Hematopoietic multipotent progenitor cell (in vitro differentiated cells): ENCODE results near the gene POLR2E. TPM values are rescaled to one million over a fixed set of nuclear protein-coding genes. Genes with fewer than 3 reads are reported as not detected.
"Not testable (repeated sequence)": the region's sequence is repeated elsewhere in the genome, so short reads cannot be mapped to it uniquely, and the experiment has no call there.

Experiments
- DNase-seq, 3 donors: peaks; one replicate each; pipeline ENCODE4 v3.0.0-alpha.2; 2011 to 2015; ENCODE audit warnings: low read depth in 2 of 3, low spot score in 2 of 3
- total RNA-seq: library from RNA; depleted of rRNA; stranded (reverse); fragments of >200 nt; gene quantifications from one replicate; pipeline ENCODE4 v1.2.3, GENCODE V29; 2012

Gene POLR2E
- total RNA-seq: 107 TPM

DNA sequence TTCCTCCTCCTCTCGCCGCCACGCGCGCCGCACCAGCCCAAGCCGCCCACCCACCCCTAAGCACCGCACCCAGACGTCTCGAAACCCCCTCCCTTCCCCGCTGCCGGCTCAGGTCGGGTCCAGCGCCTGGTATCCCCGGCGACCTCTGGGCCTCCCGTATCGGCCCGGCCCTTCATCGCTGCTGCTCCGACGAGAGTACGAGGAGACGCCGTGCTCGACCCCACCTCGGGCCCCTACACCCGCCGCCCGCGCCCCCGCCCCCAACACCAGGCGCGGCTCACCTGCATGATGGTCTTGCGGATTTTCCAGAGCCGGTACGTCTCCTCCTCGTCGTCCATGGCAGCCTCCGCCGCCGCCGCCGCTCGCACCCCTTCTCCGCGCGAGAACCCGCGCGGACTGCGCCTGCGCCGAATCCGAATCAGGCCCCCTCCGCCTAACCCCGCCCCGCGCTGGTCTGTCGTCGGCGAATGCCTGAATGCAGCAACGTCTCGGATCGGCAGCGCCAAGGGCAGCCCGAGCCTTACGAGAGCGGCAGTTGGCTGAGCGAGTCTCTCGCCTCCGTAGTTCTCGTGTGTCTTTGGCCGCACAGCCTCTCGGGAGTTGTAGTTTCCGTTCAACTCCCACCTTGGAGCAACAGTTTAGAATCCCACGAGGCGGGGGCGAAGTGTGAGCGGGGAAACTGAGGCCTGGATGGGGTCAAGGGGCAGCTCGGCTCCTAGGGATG lies at the start of gene POLR2E:
Gene POLR2E, minus strand, starts transcription at position 398 of the 724 bp plus-strand sequence. Its CDS starts 60 bp downstream, at position 338.
- DNase-seq: peak; percentile 97 to 98 (median 98)

DNA sequence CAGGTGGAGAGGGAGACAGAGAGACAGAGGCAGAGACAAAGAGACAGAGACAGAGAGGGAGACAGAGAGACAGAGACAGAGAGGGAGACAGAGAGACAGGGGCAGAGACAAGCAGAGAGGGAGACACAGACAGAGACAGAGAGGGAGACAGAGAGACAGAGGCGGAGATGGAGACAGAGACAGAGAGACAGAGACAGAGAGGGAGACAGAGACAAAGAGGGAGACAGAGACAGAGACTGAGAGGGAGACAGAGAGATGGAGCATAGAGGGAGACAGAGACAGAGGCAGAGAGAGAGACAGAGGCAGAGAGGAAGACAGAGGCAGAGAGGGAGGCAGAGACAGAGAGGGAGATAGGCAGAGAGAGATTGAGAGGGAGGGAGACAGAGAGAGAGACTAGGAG lies 49.6 kb upstream of the POLR2E start:
- no peak for DNase-seq

GRCh38 chr19:1143828-1144399 lies 48.7 kb upstream of the POLR2E start:
- no peak for DNase-seq

DNA sequence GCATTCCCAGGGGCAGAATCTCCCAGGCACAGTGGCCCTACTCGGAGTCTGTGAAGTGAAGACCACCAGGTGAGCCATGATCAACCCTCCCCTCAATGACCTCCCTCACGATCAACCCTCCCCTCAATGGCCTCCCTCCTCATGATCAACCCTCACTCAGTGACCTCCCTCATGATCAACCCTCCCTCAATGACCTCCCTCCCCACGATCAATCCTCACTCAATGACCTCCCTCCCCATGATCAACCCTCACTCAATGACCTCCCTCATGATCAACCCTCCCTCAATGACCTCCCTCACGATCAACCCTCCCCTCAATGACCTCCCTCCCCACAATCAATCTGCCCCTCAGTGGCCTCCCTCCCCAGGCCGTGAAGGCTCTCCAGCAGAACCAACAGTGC lies 46.8 kb upstream of the POLR2E start:
- DNase-seq: no peak

DNA sequence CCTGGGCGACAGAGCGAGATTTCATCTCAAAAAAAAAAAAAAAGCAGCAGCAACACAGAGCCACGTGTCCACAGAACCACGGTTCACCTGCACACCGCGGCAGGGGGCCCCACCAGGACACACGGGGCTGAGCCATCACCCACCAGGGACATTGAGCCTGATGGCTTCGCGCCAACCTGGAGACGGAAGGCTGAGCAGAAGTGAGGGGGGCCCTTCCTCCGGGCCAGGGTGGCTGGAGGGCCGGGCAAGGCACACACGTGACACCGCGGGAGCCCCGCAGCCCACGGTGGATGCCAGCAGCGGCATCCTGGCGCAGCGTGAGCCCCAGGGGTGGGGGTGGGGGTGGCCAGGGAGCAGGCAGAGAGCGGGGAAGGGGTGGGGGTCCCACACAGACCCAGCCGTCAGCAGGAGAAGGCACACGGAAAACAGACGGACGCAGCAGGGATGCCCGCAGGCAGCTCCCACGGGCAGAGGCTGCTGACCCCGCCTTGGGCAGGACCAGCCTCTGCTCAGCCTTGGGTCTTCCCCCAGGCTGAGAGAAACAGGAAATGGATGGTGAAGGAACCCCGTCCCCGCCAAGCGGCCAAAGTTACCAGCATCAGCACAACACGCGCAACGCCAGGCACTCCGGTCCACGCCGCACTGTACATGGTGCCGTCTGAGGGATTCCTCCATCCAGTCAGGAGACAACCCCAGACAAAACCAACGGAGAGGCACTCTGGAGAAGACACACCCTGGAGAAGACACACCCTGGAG lies 45.3 kb upstream of the POLR2E start:
- no peak for DNase-seq

DNA sequence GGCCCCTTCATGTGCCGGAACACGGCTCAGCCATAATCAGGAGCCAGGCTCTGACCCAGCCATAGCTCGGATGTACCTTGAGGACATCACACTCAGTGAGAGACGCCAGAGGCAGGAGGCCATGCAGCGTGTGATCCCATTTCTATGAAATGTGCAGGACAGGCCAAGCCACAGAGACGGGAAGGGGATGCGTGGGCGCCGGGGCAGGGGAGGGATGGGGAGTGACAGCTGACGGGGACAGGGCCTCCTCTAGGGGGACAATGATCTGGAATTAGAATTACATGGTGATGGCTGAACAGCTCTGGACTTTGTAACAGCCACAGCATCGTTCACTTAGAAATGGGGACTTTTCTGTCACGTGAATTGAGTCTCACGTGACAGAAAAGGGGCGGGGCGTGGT lies 44.0 kb upstream of the POLR2E start:
- DNase-seq: no peak

- DNase-seq: no peak
Measured at GRCh38 chr19:1138121-1138520, 42.9 kb upstream of the POLR2E start.

DNA sequence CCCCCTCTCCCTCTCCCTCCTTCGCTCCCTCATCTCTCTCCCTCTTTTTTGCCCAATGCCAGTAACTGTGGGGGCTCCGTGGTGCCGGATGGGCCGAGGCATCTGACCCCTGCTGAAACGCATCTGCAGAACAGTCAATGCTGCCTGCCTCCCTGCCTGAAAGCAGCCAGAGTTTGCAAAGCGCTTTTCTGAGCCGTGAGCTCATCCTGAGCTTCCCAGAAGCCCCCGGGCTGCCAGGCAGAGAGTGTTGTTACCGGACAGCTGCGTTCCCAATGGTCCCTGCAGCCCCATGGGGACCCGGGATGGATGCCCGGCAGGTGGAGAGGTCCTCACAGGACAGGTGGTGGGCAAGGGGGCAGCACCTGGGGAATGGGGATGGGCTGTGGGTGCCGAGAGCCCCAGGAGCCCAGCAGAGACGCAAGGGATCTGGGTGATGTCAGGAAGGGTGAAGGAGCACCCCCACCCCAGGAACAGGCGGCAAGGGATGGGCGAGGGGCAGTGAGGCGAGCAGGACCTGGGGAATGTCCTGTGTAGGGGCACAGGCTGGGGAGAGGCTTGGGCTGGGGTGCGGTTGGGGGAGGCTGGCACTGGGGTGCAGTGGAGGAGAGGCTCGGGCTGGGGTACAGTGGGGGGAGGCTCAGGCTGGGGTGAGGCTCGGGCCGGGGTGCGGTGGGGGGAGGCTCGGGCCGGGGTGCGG lies 41.6 kb upstream of the POLR2E start:
- DNase-seq: no peak

DNA sequence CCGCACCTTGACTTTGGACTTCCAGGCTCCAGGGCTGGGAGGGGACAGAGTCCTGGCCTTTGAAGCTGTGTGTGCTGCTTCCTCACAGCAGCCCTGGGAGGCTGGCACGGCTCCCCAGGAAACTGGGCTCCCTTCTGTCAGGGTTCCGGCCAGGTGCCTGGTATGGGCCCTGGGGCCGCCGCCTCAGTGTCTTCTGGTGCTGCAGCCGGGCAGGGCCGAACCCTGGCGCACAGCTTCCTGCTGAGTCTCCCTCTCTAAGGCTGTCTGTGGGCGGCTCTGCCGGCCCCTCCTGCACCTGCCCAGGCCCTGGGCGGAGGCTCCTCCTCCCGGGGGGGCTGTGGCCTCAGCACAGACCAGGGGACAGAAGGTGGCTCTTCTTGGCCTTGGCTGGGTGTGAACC lies 41.0 kb upstream of the POLR2E start:
- peak in 1 of 3 donors; percentile 31 for DNase-seq

DNA sequence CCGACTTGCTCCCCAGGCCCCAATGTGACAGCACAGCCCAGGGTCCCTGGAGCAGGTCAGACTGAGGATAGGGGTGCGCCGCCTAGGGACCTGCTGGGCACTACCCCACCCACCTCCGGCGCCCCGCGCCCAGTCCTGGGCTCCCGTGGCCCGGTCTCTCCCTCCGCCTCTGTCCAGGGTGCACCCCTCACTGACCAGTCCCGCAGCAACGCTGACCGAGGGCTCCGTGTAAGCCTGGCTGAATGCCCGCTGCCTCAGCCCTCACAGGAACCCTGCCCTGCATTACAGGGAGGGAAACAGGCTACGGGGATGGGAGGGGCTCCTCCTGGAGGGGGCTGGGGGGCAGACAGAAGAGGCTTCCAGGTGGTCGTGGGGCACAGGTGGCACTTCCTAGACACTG lies 40.3 kb upstream of the POLR2E start:
- DNase-seq: no peak

DNA sequence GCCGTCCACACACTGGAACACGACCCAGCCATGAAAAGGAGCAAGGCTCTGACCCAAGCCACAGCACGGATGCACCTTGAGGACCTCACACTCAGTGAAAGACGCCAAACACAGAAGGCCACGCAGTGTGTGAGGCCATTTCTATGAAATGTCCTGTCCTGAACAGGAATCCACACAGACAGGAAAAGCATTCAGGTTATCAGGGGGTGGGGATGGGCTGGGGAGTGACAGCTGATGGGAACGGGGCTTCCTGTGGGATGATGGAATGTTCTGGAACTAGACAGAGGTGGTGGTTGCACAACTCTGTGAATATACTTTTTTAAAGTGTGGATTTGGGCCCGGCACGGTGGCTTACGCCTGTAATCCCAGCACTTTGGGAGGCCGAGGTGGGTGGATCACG lies 39.3 kb upstream of the POLR2E start:
- DNase-seq: no peak

DNA sequence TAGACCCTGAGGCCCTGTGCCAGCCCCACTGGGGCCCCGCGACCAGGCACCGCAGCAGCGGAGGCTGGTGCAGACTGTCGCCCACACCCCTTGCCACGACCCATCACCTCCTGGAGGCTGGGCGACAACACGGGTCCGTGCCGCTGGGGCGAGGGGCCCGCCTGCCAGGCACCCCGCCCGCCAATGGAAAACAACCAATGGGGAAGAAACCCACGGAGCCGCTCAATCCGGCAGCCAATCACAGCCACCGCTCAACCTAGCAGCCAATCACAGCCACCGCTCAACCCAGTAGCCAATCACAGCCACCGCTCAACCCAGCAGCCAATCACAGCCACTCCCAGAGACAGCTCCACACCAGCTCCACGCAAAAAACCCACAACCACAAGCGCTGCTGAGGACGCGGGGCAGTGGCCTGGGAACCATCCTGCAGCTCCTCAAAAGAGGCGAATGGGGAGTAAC lies 38.3 kb upstream of the POLR2E start:
- DNase-seq: peak; percentile 49 to 75 (median 58)

DNA sequence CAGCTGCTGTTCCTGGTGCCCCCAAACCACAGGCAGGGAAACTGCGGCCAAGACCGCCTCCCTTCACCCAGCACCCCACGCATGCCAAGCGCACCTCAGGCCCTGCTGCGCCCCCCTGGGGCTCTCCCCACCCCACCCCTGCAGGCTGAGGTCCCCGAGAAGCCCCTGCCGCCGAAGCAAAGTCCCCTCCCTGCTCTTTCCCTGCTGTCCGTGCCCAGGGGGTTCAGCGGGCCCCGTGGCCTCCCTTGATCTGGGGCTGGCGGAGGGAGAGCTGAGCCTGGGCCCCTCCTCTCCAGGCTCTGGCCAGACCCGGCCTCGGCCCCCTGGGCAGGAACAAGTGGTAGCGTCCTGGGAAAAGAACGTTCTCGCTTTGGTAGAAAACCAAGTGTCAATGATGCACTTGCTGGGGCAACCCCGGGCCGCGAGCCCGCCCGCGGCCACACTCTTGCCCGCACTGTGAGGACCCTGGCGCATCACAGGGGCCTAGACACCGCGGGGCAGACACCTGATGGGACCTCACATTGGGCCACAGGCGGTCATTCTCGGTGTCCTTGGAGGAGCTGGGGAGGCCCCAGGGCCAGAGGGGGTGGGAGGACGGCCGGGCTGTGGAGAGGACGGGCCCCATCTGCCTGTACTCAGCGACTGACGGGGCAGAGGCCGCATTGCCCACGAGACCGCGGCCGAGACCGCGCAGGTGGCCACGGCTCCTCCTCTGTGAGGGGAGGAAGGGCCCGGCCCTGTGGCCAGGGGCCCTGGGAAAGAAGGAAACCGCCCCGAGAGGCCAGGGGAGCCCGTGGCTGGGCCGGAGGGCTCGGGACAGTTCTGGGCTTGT lies 37.6 kb upstream of the POLR2E start:
- DNase-seq: peak in 1 of 3 donors; percentile 34

- DNase-seq: peak; percentile 67 to 93 (median 92)
Measured at GRCh38 chr19:1131718-1132551, 36.8 kb upstream of the POLR2E start.

GRCh38 chr19:1130771-1131717 lies 35.9 kb upstream of the POLR2E start:
- DNase-seq: no peak

- DNase-seq: no peak
Measured at GRCh38 chr19:1129535-1129934, 34.4 kb upstream of the POLR2E start.

- not testable (repeated sequence) for DNase-seq
Measured at GRCh38 chr19:1129084-1129483, 33.9 kb upstream of the POLR2E start.

- no peak for DNase-seq
Measured at GRCh38 chr19:1128106-1128505, 32.9 kb upstream of the POLR2E start.
